Sciatic nerve (tissue), 2 donors: ENCODE data around the gene UNC93A. TPM values are rescaled to one million over a fixed set of nuclear protein-coding genes. Genes with fewer than 3 reads are reported as not detected.
"Not testable (repeated sequence)": the region's sequence is repeated elsewhere in the genome, so short reads cannot be mapped to it uniquely, and the experiment has no call there.

ENCODE experiments used
- ATAC-seq: fragments of 200-7000 bp; cut with Tn5 transposase; one replicate; pipeline ENCODE4 v1.9.1; 2020; ENCODE audit warnings: mild to moderate bottlenecking, moderate library complexity
- DNase-seq: peaks from one replicate; pipeline ENCODE4 v3.0.0-alpha.2; 2020; ENCODE audit warnings: low spot score
- intact Hi-C: fragments of 100-400 bp; cut with DNase I; formaldehyde crosslinking; loops from one replicate; pipeline ENCODE4 v1.14.2; 2022
- total RNA-seq: library from RNA; stranded (reverse); fragmentation: NEBNext Ultra II Directional; extraction: Animal tissue kit (Norgen Biotek cat#: 25700); gene quantifications from one replicate; pipeline ENCODE4 v1.2.1, GENCODE V29; 2021
- donor health status: DM: no; HTN: no; CAD: no.
- donor health status: DM: no; HTN: no; CAD: no.

Gene UNC93A
- total RNA-seq, 1 donor from 2014 or later = not detected

DNA sequence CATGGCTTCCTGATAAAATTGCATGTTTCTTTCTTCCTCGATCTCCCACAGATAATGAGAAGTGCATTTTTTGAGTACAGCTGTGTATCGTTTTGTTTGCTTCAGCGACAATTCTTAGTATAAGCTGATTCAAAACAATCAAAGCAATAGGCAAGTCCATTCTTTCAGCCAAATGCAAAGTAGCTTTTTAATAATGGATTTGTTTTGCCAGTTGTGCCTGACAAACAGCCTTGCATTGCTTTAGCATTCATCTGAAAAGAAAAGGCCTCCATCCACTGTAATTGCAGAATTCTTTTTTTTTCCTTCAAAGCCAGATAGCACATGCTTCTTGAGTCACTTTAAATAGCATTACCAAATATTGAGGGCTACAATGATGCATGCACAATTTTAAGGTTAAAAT is 65.8 kb downstream of the UNC93A start:
- no peak for ATAC-seq
- intact Hi-C loops = no loop called here
- DNase-seq = no peak

DNA sequence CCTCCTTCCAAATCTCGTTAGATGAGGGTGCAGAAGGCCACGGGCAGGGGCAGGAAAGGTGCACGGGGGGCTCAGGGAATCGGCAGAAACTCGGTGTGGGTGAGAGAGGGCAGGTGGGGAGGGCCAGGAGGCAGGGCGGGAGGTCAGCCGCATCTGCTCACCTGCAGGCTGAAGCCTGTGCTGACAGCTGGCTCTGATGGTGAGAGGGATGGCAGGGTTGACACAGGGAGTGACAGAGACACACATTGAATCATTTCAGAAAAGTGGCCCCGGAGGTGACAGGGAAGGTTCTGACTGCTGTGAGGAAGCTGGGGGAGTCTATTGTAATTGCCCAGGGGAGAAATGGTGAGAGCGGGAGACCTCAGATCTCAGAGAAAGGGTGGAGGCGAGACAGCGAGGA is 67.3 kb downstream of the UNC93A start:
- DNase-seq, ATAC-seq, intact Hi-C loops: not testable (repeated sequence)

- intact Hi-C loops, ATAC-seq, DNase-seq: not testable (repeated sequence)
Observed at GRCh38 chr6:167361170-167361569, 70.1 kb downstream of the UNC93A start.

Other genes with a start within 250 kb of the UNC93A start
- not detected for gene CCR6, start 168.2 kb upstream of the UNC93A start, total RNA-seq
- not detected for gene GPR31, start 133.3 kb upstream of the UNC93A start, total RNA-seq
- gene TTLL2, start 33.8 kb downstream of the UNC93A start, total RNA-seq = not detected